Neural cell (in vitro differentiated cells): ENCODE measurements around the gene TBPL1. TPM values are rescaled to one million over a fixed set of nuclear protein-coding genes. Genes with fewer than 3 reads are reported as not detected.
"Not testable (repeated sequence)": the region's sequence is repeated elsewhere in the genome, so short reads cannot be mapped to it uniquely, and the experiment has no call there.

Experiments used
- H2AFZ ChIP-seq: fragments of 200-600, 300-800 bp; sonication (generic), shearing (Covaris generic); 2 replicates; pipeline ENCODE4 v1.6.0; 2014; ENCODE audit warnings: low read depth, mild to moderate bottlenecking, antibody characterized with exemption, low read length, moderate library complexity
- H3F3A ChIP-seq: fragments of 200-600 bp; shearing (Covaris generic); 2 replicates; pipeline ENCODE4 v1.6.1; 2016; ENCODE audit warnings: mild to moderate bottlenecking, moderate library complexity, mixed read lengths, antibody characterized with exemption, low read length; ENCODE audit not compliant: insufficient read depth, poor library complexity, severe bottlenecking
- H3K27ac ChIP-seq: fragments of 200-600, 300-800 bp; sonication (generic), shearing (Covaris generic); 2 replicates; pipeline ENCODE4 v1.5.1; 2014; ENCODE audit warnings: mild to moderate bottlenecking, low read length, moderate library complexity
- H3K27me3 ChIP-seq: fragments of 300-800, 200-600 bp; sonication (generic), shearing (Covaris generic); 2 replicates; pipeline ENCODE4 v1.6.0; 2014; ENCODE audit warnings: mild to moderate bottlenecking, low read depth, low read length, moderate library complexity; ENCODE audit not compliant: insufficient read depth
- H3K36me3 ChIP-seq: fragments of 300-800, 200-600 bp; sonication (generic), shearing (Covaris generic); 2 replicates; pipeline ENCODE4 v1.5.1; 2014; ENCODE audit warnings: mild to moderate bottlenecking, antibody characterized with exemption, low read length, moderate library complexity; ENCODE audit not compliant: insufficient read depth
- H3K4me2 ChIP-seq: fragments of 300-800, 200-600 bp; sonication (generic), shearing (Covaris generic); 2 replicates; pipeline ENCODE4 v1.6.0; 2014; ENCODE audit warnings: mild to moderate bottlenecking, low read length
- H3K4me3 ChIP-seq: fragments of 300-800, 200-600 bp; sonication (generic), shearing (Covaris generic); 2 replicates; pipeline ENCODE4 v1.5.1; 2014; ENCODE audit warnings: mild to moderate bottlenecking, low read length, moderate library complexity
- H3K79me2 ChIP-seq: fragments of 200-600 bp; shearing (Covaris generic); replicated peaks from 2 replicates; pipeline ENCODE4 v1.6.0; 2014; ENCODE audit warnings: mild to moderate bottlenecking, low read length, moderate library complexity; ENCODE audit not compliant: insufficient read depth
- H3K9ac ChIP-seq: fragments of 300-800, 200-600 bp; sonication (generic), shearing (Covaris generic); 2 replicates; pipeline ENCODE4 v1.6.1; 2016; ENCODE audit warnings: mild to moderate bottlenecking, low read length, mixed read lengths
- H3K9me2 ChIP-seq: fragments of 200-600 bp; shearing (Covaris generic); 2 replicates; pipeline ENCODE4 v1.6.1; 2016; ENCODE audit warnings: mild to moderate bottlenecking, low read length, mixed read lengths; ENCODE audit not compliant: insufficient read depth
- H3K9me3 ChIP-seq: fragments of 200-600, 300-800 bp; sonication (generic), shearing (Covaris generic); 2 replicates; pipeline ENCODE4 v1.6.1; 2016; ENCODE audit warnings: mild to moderate bottlenecking, mixed run types, low read length, moderate library complexity, mixed read lengths
- H4K20me1 ChIP-seq: fragments of 200-600 bp; shearing (Covaris generic); 2 replicates; pipeline ENCODE4 v1.6.1; 2016; ENCODE audit warnings: mild to moderate bottlenecking, mixed run types; ENCODE audit not compliant: insufficient read depth
- CTCF ChIP-seq: fragments of 450-650 bp; IDR thresholded peaks from 2 replicates; pipeline ENCODE4 v1.5.1; 2014; ENCODE audit warnings: antibody characterized with exemption, mild to moderate bottlenecking, moderate library complexity; ENCODE audit not compliant: poor library complexity, severe bottlenecking
- EP300 ChIP-seq: fragments of 450-650 bp; conservative IDR thresholded peaks from 2 replicates; pipeline ENCODE4 v1.6.1; 2014; ENCODE audit warnings: antibody characterized with exemption, mild to moderate bottlenecking, moderate library complexity; ENCODE audit not compliant: poor library complexity, severe bottlenecking
- EZH2 ChIP-seq: fragments of 200-600, 300-800 bp; shearing (Covaris generic), sonication (generic); IDR thresholded peaks from 2 replicates; pipeline ENCODE4 v1.6.1; 2014; ENCODE audit warnings: antibody characterized with exemption, low read length, borderline replicate concordance, mild to moderate bottlenecking; ENCODE audit not compliant: insufficient read depth, poor library complexity, severe bottlenecking
- MXI1 ChIP-seq: fragments of 450-650 bp; conservative IDR thresholded peaks from 2 replicates; pipeline ENCODE4 v1.6.1; 2014; ENCODE audit warnings: antibody characterized with exemption, mild to moderate bottlenecking; ENCODE audit not compliant: poor library complexity, severe bottlenecking
- POLR2AphosphoS5 ChIP-seq: IDR thresholded peaks from 2 replicates; pipeline ENCODE4 v1.6.1; 2012
- RAD21 ChIP-seq: fragments of 450-650 bp; conservative IDR thresholded peaks from 2 replicates; pipeline ENCODE4 v1.6.1; 2014; ENCODE audit warnings: antibody characterized with exemption, mild to moderate bottlenecking, moderate library complexity
- REST ChIP-seq: IDR thresholded peaks from 2 replicates; pipeline ENCODE4 v1.6.1; 2012; ENCODE audit warnings: borderline replicate concordance
- SMC3 ChIP-seq: fragments of 450-650 bp; conservative IDR thresholded peaks from 2 replicates; pipeline ENCODE4 v1.6.1; 2014; ENCODE audit warnings: antibody characterized with exemption, mild to moderate bottlenecking, moderate library complexity; ENCODE audit not compliant: poor library complexity
- TAF1 ChIP-seq: IDR thresholded peaks from 2 replicates; pipeline ENCODE4 v1.6.1; 2012; ENCODE audit warnings: low read depth
- polyA plus RNA-seq: library from polyadenylated mRNA; depleted of rRNA; stranded (reverse); fragments of >200 nt; gene quantifications from 2 replicates; pipeline ENCODE4 v1.2.3, GENCODE V29; 2014

Gene TBPL1
- polyA plus RNA-seq, 1 donor from 2014 or later: 110 TPM

GRCh38 chr6:133978896-133979240, 25.8 kb downstream of the TBPL1 start:
- Histone ChIP-seq H2AFZ (no peak overlapping the region), H3K27ac (no peak overlapping the region), H3F3A (no peaks in the 10 kb centered on the region), H3K4me2 (no peak overlapping the region), H3K79me2 (peaks cover 55% of the 10 kb centered on the region), H3K9me3 (no peaks in the 10 kb centered on the region), H3K27me3 (no peaks in the 10 kb centered on the region), H4K20me1 (no peaks in the 10 kb centered on the region), H3K9ac (no peak overlapping the region), H3K9me2 (no peaks in the 10 kb centered on the region), H3K36me3 (no peaks in the 10 kb centered on the region), H3K4me3 (no peak overlapping the region)
- TF ChIP-seq REST (no peak), MXI1 (no peak), TAF1 (no peak), SMC3 (no peak), POLR2AphosphoS5 (no peak)

GRCh38 chr6:133979269-133979963, 26.4 kb downstream of the TBPL1 start:
- not testable (repeated sequence) for H3K4me2 ChIP-seq, H4K20me1 ChIP-seq, H3K4me3 ChIP-seq, H3K27ac ChIP-seq, H2AFZ ChIP-seq, H3K9ac ChIP-seq, H3K27me3 ChIP-seq, H3F3A ChIP-seq, H3K9me3 ChIP-seq, H3K9me2 ChIP-seq, H3K36me3 ChIP-seq
- peaks cover 54% of the 10 kb centered on the region for H3K79me2 ChIP-seq

- Histone ChIP-seq H3K36me3 (no peaks in the 10 kb centered on the region), H3F3A (no peaks in the 10 kb centered on the region), H3K27me3 (no peaks in the 10 kb centered on the region), H3K27ac (no peak overlapping the region), H3K9ac (no peak overlapping the region), H3K4me2 (no peak overlapping the region), H3K79me2 (peaks cover 46% of the 10 kb centered on the region), H3K4me3 (no peak overlapping the region), H4K20me1 (no peaks in the 10 kb centered on the region), H3K9me2 (no peaks in the 10 kb centered on the region), H2AFZ (no peak overlapping the region), H3K9me3 (no peaks in the 10 kb centered on the region)
- TF ChIP-seq MXI1: no peak
- no peak for TF ChIP-seq EZH2
- no peak for TF ChIP-seq EP300
- no peak for TF ChIP-seq CTCF
- TF ChIP-seq SMC3: no peak
- TF ChIP-seq TAF1: no peak
- no peak for TF ChIP-seq POLR2AphosphoS5
- TF ChIP-seq RAD21: no peak
- no peak for TF ChIP-seq REST
Measured at GRCh38 chr6:133980168-133980567, 27.1 kb downstream of the TBPL1 start.
